HCT116 (cell line): ENCODE data around the gene SLC35B1.

ENCODE experiments used
- CTCF ChIP-seq, 3 experiments: fragments of 200-600 bp in 1 of 3; sonication (generic) in 1 of 3; IDR thresholded peaks in 2 of 3; conservative IDR thresholded peaks in 1 of 3; 2 replicates each; pipeline ENCODE4 v1.5.1; 2012 to 2017; ENCODE audit warnings: low read depth in 2 of 3, low read length in 2 of 3, antibody characterized with exemption in 1 of 3, borderline replicate concordance in 1 of 3, control low read depth in 1 of 3, mild to moderate bottlenecking in 1 of 3, mixed read lengths in 1 of 3, mixed run types in 1 of 3, moderate library complexity in 1 of 3; ENCODE audit not compliant: insufficient read depth in 1 of 3
- EZH2 ChIP-seq: fragments of 200-600 bp; sonication (generic); IDR thresholded peaks from 2 replicates; pipeline ENCODE4 v1.6.1; 2017; ENCODE audit warnings: antibody characterized with exemption, mixed run types
- MAX ChIP-seq: IDR thresholded peaks from 2 replicates; pipeline ENCODE4 v1.6.1; 2012
- SRF ChIP-seq: IDR thresholded peaks from 2 replicates; pipeline ENCODE4 v1.6.1; 2012; ENCODE audit warnings: low read depth
- YY1 ChIP-seq: IDR thresholded peaks from 2 replicates; pipeline ENCODE4 v1.6.1; 2011; ENCODE audit warnings: low read length, low read depth, moderate library complexity, mild to moderate bottlenecking; ENCODE audit not compliant: insufficient replicate concordance; ENCODE audit errors: extremely low read depth

- TF ChIP-seq SRF (no peak), YY1 (no peak), CTCF (IDR thresholded peaks at IDR 0.05 in 2 of 3, conservative IDR thresholded peaks at IDR 0.05 in 1 of 3; ENCODE audit: borderline replicate concordance in 1 of 3, insufficient read depth in 1 of 3, low read depth in 2 of 3, low read length in 2 of 3) (no peak), EZH2 (no peak), MAX (no peak)
Measured at GRCh38 chr17:49752508-49752907, 44.7 kb upstream of the SLC35B1 start.
